GM23338 (cell line): ENCODE data around the gene COIL.

Source experiments
- CREB1 ChIP-seq: fragments of 250-450 bp; sonication (Bioruptor Pico); IDR thresholded peaks from 2 replicates; pipeline ENCODE4 v1.5.0; 2020; ENCODE audit warnings: low read depth, mild to moderate bottlenecking, moderate library complexity
- EZH2 ChIP-seq: fragments of 200-600 bp; sonication (generic); IDR thresholded peaks from one replicate; pipeline ENCODE4 v1.8.0; 2017; ENCODE audit warnings: antibody characterized with exemption, mild to moderate bottlenecking, low read depth; ENCODE audit not compliant: unreplicated experiment
- EZH2phosphoT487 ChIP-seq: fragments of 200-600 bp; sonication (generic); IDR thresholded peaks from one replicate; pipeline ENCODE4 v1.8.1; 2018; ENCODE audit warnings: antibody characterized with exemption; ENCODE audit not compliant: unreplicated experiment
- NANOG ChIP-seq: IDR thresholded peaks from 2 replicates; pipeline ENCODE4 v1.6.1; 2016; ENCODE audit warnings: antibody characterized with exemption, borderline replicate concordance
- POLR2AphosphoS5 ChIP-seq: IDR thresholded peaks from 2 replicates; pipeline ENCODE4 v1.6.1; 2016; ENCODE audit warnings: antibody characterized with exemption, low read depth
- STAT1 ChIP-seq: IDR thresholded peaks from one replicate; pipeline ENCODE4 v1.6.1; 2016; ENCODE audit warnings: antibody characterized with exemption; ENCODE audit not compliant: unreplicated experiment
- ZNF114 ChIP-seq: fragments of 250-450 bp; sonication (Bioruptor Pico); IDR thresholded peaks from 2 replicates; pipeline ENCODE4 v1.5.0; 2020; ENCODE audit warnings: mild to moderate bottlenecking, moderate library complexity
- TF ChIP-seq, protein P1 (sequence below), 2 experiments: fragments of 200-600 bp in 1 of 2; sonication (generic) in 1 of 2; conservative IDR thresholded peaks; 2 replicates each; pipeline versions ENCODE4 v1.5.1 to v1.6.1; 2016 to 2017; ENCODE audit warnings: antibody characterized with exemption in 2 of 2, low read depth in 2 of 2, mild to moderate bottlenecking in 2 of 2, moderate library complexity in 1 of 2

- no peak for TF ChIP-seq CREB1 (CRISPR knock-in tag)
- TF ChIP-seq, protein P1, sequence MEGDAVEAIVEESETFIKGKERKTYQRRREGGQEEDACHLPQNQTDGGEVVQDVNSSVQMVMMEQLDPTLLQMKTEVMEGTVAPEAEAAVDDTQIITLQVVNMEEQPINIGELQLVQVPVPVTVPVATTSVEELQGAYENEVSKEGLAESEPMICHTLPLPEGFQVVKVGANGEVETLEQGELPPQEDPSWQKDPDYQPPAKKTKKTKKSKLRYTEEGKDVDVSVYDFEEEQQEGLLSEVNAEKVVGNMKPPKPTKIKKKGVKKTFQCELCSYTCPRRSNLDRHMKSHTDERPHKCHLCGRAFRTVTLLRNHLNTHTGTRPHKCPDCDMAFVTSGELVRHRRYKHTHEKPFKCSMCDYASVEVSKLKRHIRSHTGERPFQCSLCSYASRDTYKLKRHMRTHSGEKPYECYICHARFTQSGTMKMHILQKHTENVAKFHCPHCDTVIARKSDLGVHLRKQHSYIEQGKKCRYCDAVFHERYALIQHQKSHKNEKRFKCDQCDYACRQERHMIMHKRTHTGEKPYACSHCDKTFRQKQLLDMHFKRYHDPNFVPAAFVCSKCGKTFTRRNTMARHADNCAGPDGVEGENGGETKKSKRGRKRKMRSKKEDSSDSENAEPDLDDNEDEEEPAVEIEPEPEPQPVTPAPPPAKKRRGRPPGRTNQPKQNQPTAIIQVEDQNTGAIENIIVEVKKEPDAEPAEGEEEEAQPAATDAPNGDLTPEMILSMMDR (conservative IDR thresholded peaks at IDR 0.05; ENCODE audit: low read depth in 2 of 2), result no peak
- TF ChIP-seq POLR2AphosphoS5, result no peak
- no peak for TF ChIP-seq NANOG
- TF ChIP-seq ZNF114 (CRISPR knock-in tag), result no peak
- no peak for TF ChIP-seq EZH2phosphoT487
- no peak for TF ChIP-seq EZH2
- no peak for TF ChIP-seq STAT1
Observed at GRCh38 chr17:56929362-56929969, 31.4 kb downstream of the COIL start.
